GM21737 (cell line): ENCODE measurements around the gene BCL6B.
"Not testable (repeated sequence)": the region's sequence is repeated elsewhere in the genome, so short reads cannot be mapped to it uniquely, and the experiment has no call there.

Source experiments
- ATAC-seq: cut with Tn5 transposase; IDR thresholded peaks from one replicate; pipeline ENCODE4 v1.9.1; 2021; ENCODE audit warnings: mild to moderate bottlenecking, moderate library complexity; ENCODE audit not compliant: unreplicated experiment

BCL6B gene

DNA sequence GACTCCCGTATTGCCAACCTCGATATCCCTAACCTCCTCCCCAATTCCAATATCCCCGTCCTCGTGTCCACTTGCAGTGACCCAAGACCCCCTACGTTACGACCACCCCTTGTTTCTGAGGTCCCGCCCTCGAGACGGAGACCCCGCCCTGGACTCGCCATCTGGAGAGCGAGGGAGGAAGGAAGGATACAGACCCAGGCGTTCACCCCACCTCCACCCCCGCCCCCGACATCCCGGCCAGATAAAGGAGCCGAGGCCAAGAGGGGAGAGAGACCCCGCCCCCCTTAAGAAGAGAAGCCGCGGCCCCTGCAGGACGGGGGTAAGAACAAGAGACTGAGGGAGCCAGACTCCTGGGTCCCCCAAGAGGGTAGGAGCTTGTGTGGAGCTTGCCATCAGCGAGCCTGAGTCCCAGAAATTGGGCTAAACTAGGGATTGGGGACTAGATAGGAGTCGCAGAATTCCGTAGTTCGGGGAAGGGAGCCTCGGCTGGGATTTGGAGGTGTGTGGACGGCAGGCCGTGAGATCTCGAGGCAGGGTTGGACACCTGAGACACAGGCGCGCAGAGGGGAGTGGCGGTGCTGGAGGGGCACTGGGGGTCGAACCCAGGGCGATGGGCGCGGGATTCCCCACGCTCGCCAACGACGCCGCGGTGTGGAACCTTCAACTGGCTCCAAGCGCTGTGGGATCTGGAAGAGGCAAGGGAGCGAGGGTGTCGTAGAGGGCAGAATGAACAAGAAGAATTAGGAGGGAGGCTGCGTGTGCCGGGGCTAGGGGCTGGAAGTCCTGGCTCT lies at the start of gene BCL6B:
Gene BCL6B (plus strand): TSS at position 270 of the 791 bp plus-strand sequence. CDS start 622 bp downstream, outside the sequence.
- no peak for ATAC-seq

- ATAC-seq, result not testable (repeated sequence)
Measured at GRCh38 chr17:6979440-6979839, 43.4 kb upstream of the BCL6B start.

DNA sequence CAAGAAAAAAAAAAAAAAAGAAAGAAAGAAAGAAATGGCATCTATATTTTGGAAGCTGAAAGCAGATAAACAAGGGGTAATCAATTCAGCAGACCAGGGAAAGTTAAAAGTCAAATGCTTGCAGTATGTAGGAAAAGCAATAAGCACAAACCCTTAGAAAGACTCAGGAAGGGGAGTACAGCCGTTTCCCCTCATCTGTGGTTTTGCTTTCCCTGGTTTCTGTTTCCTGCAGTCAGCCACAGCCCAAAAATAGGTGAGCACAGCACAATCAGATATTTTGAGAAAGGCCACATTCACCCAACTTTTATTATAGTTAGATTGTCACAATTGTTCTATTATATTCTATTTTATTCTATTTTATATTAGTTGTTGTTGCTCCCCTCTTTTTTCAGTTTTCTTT lies 41.4 kb upstream of the BCL6B start:
- no peak for ATAC-seq

DNA sequence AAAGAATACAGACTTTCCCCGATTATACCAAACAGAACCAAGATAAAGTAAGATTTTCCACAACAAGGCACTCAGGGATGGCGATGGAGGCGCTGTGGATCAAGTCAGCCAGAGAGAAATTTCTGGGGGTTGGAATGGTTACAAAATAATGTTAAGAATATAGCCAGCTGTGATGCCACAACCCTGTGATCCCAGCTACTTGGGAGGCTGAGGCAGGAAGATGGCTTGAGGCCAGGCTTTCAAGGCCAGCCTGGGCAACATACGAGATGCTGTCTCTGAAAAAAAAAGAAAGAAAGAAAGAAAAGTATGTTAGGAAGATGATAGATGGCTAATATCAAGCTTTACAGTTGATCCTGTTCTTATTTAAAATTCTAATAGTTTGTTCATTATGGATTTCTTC lies 37.6 kb upstream of the BCL6B start:
- no peak for ATAC-seq

- no peak for ATAC-seq
Measured at GRCh38 chr17:6986676-6987075, 36.2 kb upstream of the BCL6B start.

GRCh38 chr17:6989779-6990178 lies 33.1 kb upstream of the BCL6B start:
- ATAC-seq, result no peak

DNA sequence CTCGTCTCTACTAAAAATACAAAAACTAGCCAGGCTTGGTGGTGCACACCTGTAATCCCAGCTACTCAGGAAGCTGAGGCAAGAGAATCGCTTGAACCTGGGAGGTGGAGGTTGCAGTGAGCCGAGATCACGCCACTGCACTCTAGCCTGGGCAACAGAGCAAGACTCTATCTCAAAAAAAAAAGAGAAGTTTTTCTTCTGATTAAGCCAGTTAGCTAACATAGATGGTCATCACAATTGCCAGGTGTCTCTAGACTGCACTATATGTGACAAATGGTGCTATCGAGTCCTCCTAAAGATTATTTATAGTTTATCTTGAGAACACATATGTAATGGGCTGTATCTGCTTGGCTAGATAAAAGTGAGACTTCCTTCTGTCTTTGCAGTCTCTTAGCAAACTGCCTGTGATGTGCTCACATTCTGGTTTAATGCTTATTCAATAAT lies 29.2 kb upstream of the BCL6B start:
- not testable (repeated sequence) for ATAC-seq

GRCh38 chr17:6994118-6994598 lies 28.7 kb upstream of the BCL6B start:
- ATAC-seq, result no peak

DNA sequence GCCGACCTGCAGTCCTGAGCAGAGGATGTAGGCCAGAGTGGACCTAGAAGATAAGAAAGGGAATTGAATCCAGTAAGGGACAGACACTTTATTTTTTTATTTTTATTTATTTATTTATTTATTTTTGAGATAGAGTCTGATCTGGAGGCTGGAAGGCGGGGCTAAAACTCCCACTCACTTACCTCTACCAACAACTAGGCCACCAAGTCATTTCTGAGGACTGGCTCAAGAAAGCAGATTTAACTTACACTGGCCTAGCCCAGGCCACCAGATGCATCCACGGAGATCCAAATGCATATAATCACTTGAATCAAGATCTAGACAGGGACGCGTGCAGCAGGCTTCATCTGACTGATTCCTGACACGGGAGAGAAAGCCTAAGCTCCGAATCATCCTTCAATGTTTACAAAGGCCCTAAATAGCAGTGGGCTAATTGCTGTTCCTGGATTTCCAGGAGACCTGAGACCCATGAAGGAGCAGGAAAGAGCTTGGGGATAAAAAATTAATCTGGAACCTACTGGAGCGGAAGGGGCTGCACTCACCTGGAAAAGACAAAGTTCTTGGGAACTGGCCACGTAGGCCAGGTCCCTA lies 28.1 kb upstream of the BCL6B start:
- no peak for ATAC-seq

- no peak for ATAC-seq
Measured at GRCh38 chr17:6995500-6996255, 27.2 kb upstream of the BCL6B start, which contains the start of gene ALOX12. TSS of gene ALOX12 (plus strand) at chr17:6996049. CDS start at chr17:6996118, 69 bp downstream.

DNA sequence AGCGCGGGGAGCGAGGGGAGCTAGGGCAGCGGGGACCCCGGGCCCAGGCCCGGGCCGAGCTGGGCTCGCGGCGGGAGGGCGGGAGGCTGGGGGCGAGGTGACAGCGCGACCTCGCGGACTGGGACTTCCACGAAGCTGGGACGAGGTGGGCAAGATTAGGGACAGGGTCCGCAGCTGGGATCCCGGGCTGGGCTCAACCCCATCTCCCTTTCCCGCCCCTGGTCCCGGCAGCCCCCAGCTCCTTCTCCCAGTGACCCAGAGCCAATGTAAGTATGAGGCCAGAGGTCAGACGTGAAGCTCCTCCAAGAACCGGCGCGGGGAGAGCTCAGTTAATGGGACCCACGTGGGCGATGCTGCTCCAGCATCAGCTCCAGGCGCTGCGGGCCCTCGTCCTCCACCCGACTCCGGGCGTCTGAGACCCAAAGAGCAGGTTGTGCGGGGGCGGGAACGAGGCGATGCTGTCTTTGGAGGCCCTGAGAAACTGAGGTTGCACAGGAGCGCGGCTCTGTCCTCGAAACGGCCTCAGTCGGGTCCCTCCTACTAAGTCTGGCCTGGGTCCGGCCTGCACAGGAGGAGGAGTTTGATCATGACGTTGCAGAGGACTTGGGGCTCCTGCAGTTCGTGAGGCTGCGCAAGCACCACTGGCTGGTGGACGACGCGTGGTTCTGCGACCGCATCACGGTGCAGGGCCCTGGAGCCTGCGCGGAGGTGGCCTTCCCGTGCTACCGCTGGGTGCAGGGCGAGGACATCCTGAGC lies 26.4 kb upstream of the BCL6B start:
- ATAC-seq, result no peak

DNA sequence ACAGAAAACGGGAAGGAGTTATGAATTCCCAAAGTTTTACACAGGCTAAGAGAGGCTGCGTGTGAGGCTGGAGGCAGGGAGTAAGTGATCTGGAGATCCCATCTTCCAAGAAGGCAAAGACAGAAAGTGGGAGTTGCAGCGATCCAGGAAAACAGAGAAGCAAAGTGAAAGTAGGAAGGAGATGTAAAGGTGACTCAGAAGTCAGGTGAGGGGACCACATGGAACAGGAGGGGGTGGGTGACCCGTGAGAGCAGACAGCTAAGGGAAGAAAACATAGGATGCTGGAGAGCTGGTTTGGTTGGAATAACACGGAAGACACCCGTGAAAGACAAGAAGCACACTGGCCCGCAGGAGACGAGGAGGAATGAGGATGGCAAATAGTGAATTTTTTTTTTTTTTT lies 25.7 kb upstream of the BCL6B start:
- no peak for ATAC-seq

- ATAC-seq, result no peak
Measured at GRCh38 chr17:6998855-6999508, 23.9 kb upstream of the BCL6B start.

DNA sequence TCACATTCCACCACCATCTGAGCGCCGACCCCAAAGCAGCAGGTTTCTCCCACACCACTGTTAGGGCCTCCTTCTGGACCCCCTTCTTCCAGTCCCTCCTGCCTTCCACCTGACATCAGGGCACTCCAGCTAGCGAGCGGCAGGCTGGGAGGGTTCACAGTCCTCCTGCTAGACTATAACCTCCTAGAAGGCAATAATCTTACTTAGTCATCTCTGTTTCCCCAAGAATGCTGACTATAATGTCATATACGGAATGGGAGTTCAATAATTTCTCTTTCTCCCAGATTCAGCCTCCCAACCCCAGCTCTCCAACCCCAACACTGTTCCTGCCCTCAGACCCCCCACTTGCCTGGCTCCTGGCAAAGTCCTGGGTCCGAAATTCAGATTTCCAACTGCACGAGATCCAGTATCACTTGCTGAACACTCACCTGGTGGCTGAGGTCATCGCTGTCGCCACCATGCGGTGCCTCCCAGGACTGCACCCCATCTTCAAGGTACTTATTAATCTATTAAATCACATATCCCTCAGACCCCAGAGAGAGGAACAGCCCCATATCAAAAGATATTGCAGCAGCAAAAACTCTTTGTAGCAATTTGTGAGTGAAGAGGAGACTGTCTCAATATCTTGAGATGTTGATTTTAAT lies 21.4 kb upstream of the BCL6B start:
- no peak for ATAC-seq

- ATAC-seq, result no peak
Measured at GRCh38 chr17:7002288-7003047, 20.4 kb upstream of the BCL6B start.

DNA sequence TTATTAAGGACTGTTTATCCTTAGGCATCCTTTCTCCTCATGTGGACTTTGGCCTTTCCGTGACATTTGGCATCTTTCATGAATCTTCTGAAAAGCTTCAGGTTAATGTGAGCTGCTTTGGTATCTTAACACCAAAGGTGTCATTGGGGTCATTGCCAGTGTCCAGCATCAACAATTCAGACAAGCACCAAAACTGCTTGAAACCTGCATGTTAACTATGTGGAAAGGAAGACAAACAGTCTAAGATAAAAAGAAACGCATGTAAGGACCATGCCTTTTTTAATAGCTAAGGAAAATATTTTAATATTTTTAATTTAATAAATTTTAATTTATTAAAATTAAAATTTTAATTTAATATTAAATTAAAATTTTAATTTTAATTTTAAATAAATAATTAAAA lies 19.1 kb upstream of the BCL6B start:
- ATAC-seq, result no peak

- no peak for ATAC-seq
Measured at GRCh38 chr17:7004398-7005253, 18.2 kb upstream of the BCL6B start.

- no peak for ATAC-seq
Measured at GRCh38 chr17:7005716-7006115, 17.1 kb upstream of the BCL6B start.
